Activated T-cell treated with anti-CD3 and anti-CD28 coated beads, Interleukin-2, amount 50 U/mL, for 72 hours (primary cell): Measurements from ENCODE around the gene OGFRL1. TPM values are rescaled to one million over a fixed set of nuclear protein-coding genes. Genes with fewer than 3 reads are reported as not detected.

Source experiments
- ATAC-seq, 2 donors: fragments of 150-1000 bp; cut with Tn5 transposase; replicated peaks in 1 of 2; 2 replicates each; pipeline ENCODE4 v1.10.0; 2021; ENCODE audit warnings: moderate library complexity in 2 of 2, mild to moderate bottlenecking in 1 of 2
- DNase-seq, 2 donors: peaks; one replicate each; pipeline ENCODE4 v3.0.0; 2021 to 2022; ENCODE audit warnings: mixed read lengths in 1 of 2
- H3K27ac Mint-ChIP-seq: one replicate; pipeline ENCODE4 v1.8.0; 2022; ENCODE audit warnings: mild to moderate bottlenecking, moderate library complexity, mixed read lengths
- H3K27me3 Mint-ChIP-seq: one replicate; pipeline ENCODE4 v1.8.0; 2022; ENCODE audit warnings: low read depth, mixed read lengths
- H3K36me3 Mint-ChIP-seq, 2 donors: one replicate each; pipeline ENCODE4 v1.8.0; 2022; ENCODE audit warnings: mixed read lengths in 2 of 2, mild to moderate bottlenecking in 1 of 2; ENCODE audit not compliant: insufficient read depth in 2 of 2
- H3K4me1 Mint-ChIP-seq: one replicate; pipeline ENCODE4 v1.8.0; 2022; ENCODE audit warnings: low read depth, mixed read lengths
- H3K4me3 Mint-ChIP-seq, 2 donors: one replicate each; pipeline ENCODE4 v1.8.0; 2022; ENCODE audit warnings: mild to moderate bottlenecking in 2 of 2, mixed read lengths in 2 of 2, moderate library complexity in 2 of 2
- H3K9me3 Mint-ChIP-seq, 2 donors: one replicate each; pipeline ENCODE4 v1.8.0; 2022; ENCODE audit warnings: mixed read lengths in 2 of 2
- total RNA-seq, 2 donors: library from RNA; stranded (reverse); gene quantifications; one replicate each; pipeline ENCODE4 v1.2.3, GENCODE V29; 2022

The OGFRL1 gene
- total RNA-seq, 2 donors from 2014 or later, result 6.0 to 6.7 TPM

DNA sequence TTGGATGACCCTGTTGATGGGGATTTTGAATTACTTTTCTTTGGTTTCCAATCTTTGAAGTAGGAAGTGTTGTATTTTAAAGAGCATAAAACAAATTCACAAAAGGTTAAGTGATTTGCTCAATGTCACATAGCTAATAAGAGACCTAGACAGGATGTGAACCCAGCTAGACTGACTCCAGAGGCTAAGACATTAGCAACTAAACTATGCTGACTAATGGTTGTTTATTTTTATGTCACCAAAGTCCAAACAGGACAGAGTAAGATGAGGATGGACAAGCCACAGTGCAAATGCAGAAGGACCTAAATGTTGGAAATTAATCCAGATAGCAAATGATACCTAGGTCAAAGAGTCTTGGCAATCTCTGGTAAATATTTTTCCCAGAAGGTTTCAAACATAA is 38.0 kb downstream of the OGFRL1 start:
- no peak for ATAC-seq
- no peaks in the 10 kb centered on the region for H3K9me3 Mint-ChIP-seq
- H3K4me3 Mint-ChIP-seq, result no peak overlapping the region
- H3K27me3 Mint-ChIP-seq, result no peaks in the 10 kb centered on the region
- no peaks in the 10 kb centered on the region for H3K36me3 Mint-ChIP-seq
- H3K4me1 Mint-ChIP-seq, result no peaks in the 10 kb centered on the region
- no peak overlapping the region for H3K27ac Mint-ChIP-seq
- DNase-seq, result no peak

DNA sequence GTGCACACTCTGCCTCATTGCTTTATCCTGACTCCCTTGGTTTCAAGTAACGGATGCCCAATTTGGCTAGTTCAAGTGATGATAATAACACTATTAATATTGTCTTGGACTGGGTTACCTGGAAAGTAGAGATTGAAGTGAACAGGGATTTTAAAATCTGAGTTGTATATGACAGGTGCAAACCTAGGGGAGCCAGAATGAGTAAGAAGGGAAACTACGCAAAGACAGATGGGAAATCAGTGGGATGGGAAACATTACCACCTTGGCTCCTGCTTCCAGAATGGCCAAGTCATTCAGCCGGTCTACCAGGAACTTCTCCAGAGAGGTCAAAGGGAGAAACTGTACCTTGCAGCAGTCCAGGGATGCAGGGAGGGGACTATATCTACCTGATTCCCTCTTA is 41.9 kb downstream of the OGFRL1 start:
- DNase-seq (no peak), ATAC-seq (no peak)
- H3K4me1 Mint-ChIP-seq, result peaks cover 7% of the 10 kb centered on the region
- H3K9me3 Mint-ChIP-seq, result no peaks in the 10 kb centered on the region
- no peaks in the 10 kb centered on the region for H3K36me3 Mint-ChIP-seq
- no peak overlapping the region for H3K4me3 Mint-ChIP-seq
- H3K27me3 Mint-ChIP-seq, result no peaks in the 10 kb centered on the region
- H3K27ac Mint-ChIP-seq, result no peak overlapping the region

- Mint-ChIP-seq H3K27ac (no peak overlapping the region), H3K4me3 (no peak overlapping the region), H3K4me1 (peaks cover 7% of the 10 kb centered on the region), H3K9me3 (no peaks in the 10 kb centered on the region), H3K27me3 (peaks cover 7% of the 10 kb centered on the region), H3K36me3 (no peaks in the 10 kb centered on the region)
- no peak for DNase-seq
- ATAC-seq, result no peak
These were observed 43.4 kb downstream of the OGFRL1 start for GRCh38 chr6:71332012-71332411.

- ATAC-seq, result no peak
- DNase-seq, result no peak
These were observed 44.4 kb downstream of the OGFRL1 start for GRCh38 chr6:71333050-71333449.

DNA sequence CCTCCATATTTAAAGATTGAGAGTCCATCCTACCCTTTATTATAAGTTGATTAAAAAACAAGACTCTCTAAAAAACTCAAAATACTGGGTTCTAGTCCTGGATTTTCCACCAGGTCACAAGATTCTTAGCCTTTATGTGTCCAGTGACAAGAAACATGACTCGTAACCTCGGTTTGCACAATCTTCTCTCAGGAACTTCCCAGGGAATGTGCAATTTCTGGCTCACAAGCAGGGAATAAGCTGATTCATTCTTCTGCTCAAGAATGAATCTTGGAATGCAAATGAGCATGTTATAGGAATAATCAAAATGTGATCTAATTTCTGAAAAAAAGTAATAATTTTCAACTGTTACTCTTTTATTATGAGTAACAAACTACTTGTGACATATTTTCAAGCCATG is 45.1 kb downstream of the OGFRL1 start:
- peaks cover 12% of the 10 kb centered on the region for H3K27me3 Mint-ChIP-seq
- no peak for ATAC-seq
- H3K9me3 Mint-ChIP-seq, result no peaks in the 10 kb centered on the region
- no peak overlapping the region for H3K4me3 Mint-ChIP-seq
- H3K4me1 Mint-ChIP-seq, result peaks cover 7% of the 10 kb centered on the region
- no peaks in the 10 kb centered on the region for H3K36me3 Mint-ChIP-seq
- H3K27ac Mint-ChIP-seq, result no peak overlapping the region
- DNase-seq, result no peak

More at GRCh38 chr6:71333050-71333449, 44.4 kb downstream of the OGFRL1 start:
- Mint-ChIP-seq H3K27ac (no peak overlapping the region), H3K9me3 (no peaks in the 10 kb centered on the region), H3K4me3 (no peak overlapping the region), H3K36me3 (no peaks in the 10 kb centered on the region), H3K27me3 (peaks cover 12% of the 10 kb centered on the region), H3K4me1 (peaks cover 7% of the 10 kb centered on the region)

DNA sequence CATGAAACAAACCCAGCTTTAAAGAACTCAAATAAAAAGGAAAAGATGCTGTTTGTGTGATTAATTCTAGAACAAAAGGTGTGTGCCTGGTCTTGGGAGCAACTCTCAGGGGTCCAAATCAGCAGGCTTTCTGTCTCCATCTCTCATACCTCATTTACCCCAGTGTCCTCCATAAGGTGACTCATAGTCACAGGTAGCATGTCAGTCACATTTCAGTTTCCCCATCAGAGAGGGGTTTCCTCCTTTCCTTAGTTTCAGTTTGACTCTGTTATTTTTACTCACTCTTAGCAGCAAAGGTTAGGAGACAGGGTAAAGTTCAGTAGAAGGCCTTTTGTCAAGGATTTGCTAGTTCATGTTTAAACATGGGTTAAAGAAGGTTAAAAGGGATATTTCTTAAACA is 46.2 kb downstream of the OGFRL1 start:
- Mint-ChIP-seq H3K4me3 (no peak overlapping the region), H3K4me1 (peaks cover 7% of the 10 kb centered on the region), H3K9me3 (no peaks in the 10 kb centered on the region), H3K27me3 (peaks cover 12% of the 10 kb centered on the region), H3K36me3 (no peaks in the 10 kb centered on the region), H3K27ac (no peak overlapping the region)
- no peak for DNase-seq
- ATAC-seq, result peak; percentile 69 to 83

DNA sequence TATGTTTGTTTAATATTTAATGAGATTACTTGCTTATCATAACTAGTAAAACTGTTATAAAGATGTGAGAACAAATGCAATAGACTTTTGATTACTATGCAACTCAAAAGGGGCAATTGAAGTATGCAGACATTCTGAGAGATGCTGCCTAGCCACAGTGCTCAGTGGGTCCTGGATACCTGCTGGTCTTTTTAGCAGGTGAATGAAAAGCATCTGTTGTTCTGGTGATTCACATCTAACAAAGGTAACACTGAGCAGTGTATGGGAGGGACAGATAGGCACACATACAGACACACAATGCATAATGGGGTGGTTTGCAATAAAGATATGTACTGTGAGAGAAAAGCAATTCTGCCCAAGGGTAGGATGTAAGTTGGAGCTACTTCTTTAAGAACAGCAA is 46.9 kb downstream of the OGFRL1 start:
- DNase-seq (no peak), ATAC-seq (no peak)
- Mint-ChIP-seq H3K27ac (no peak overlapping the region), H3K36me3 (no peaks in the 10 kb centered on the region), H3K4me3 (no peak overlapping the region), H3K4me1 (peaks cover 7% of the 10 kb centered on the region), H3K9me3 (no peaks in the 10 kb centered on the region), H3K27me3 (peaks cover 12% of the 10 kb centered on the region)

GRCh38 chr6:71336901-71337300 is 48.3 kb downstream of the OGFRL1 start:
- DNase-seq (no peak), ATAC-seq (no peak)
- H3K27me3 Mint-ChIP-seq, result peaks cover 12% of the 10 kb centered on the region
- H3K9me3 Mint-ChIP-seq, result no peaks in the 10 kb centered on the region
- no peak overlapping the region for H3K4me3 Mint-ChIP-seq
- H3K4me1 Mint-ChIP-seq, result peaks cover 7% of the 10 kb centered on the region
- H3K27ac Mint-ChIP-seq, result no peak overlapping the region
- no peaks in the 10 kb centered on the region for H3K36me3 Mint-ChIP-seq

- Mint-ChIP-seq H3K9me3 (no peaks in the 10 kb centered on the region), H3K36me3 (no peaks in the 10 kb centered on the region), H3K27ac (no peak overlapping the region), H3K4me3 (no peak overlapping the region), H3K4me1 (peaks cover 7% of the 10 kb centered on the region), H3K27me3 (peaks cover 12% of the 10 kb centered on the region)
- DNase-seq (no peak), ATAC-seq (no peak)
These were observed 50.1 kb downstream of the OGFRL1 start for GRCh38 chr6:71338540-71339316.

- Mint-ChIP-seq H3K36me3 (no peaks in the 10 kb centered on the region), H3K4me1 (no peaks in the 10 kb centered on the region), H3K4me3 (no peak overlapping the region), H3K27me3 (no peaks in the 10 kb centered on the region), H3K27ac (no peak overlapping the region), H3K9me3 (no peaks in the 10 kb centered on the region)
- DNase-seq, result no peak
- no peak for ATAC-seq
These were observed 54.2 kb downstream of the OGFRL1 start for GRCh38 chr6:71342772-71343171.

DNA sequence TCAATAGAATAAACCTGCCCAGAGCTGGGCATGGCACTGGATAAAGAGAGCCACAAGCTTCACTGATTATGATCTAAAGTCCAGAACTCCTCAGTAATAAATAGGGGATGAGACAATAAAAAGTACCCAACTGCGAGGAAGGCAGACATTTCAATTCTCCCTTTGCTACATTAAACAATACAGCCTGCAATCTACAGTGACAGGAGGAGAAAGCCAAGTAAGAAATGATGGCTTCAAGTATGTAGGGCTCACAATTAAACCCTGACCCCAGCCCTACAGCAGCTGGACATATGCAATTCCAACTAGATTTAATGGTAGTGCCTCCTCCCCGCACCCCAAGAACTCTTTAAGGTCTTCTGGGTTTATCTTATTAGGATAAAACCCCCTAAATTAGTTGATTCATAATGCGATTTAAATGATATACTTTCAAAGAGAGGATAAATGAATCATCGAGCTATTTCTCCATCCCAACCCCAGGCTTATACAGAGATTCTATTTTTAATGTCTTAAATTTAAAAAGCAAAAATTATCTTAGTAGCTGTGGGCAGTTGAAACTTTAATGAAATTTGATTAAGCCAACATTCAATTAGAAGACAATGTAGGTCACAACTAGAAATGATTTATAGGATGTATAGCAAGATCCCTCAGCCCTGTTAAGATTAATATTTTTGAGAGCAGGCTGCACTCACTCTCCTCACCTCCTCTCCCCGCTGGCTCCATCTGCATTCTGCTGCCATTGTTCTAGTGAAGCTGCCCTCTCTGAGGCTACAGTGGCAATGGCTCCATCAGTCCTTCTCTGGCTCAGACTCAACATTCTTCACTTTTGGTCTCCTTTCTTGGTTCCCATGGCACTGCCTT is 57.1 kb downstream of the OGFRL1 start:
- no peak overlapping the region for H3K27ac Mint-ChIP-seq
- no peaks in the 10 kb centered on the region for H3K27me3 Mint-ChIP-seq
- DNase-seq (no peak), ATAC-seq (no peak)
- no peaks in the 10 kb centered on the region for H3K4me1 Mint-ChIP-seq
- H3K36me3 Mint-ChIP-seq, result no peaks in the 10 kb centered on the region
- no peak overlapping the region for H3K4me3 Mint-ChIP-seq
- H3K9me3 Mint-ChIP-seq, result no peaks in the 10 kb centered on the region

DNA sequence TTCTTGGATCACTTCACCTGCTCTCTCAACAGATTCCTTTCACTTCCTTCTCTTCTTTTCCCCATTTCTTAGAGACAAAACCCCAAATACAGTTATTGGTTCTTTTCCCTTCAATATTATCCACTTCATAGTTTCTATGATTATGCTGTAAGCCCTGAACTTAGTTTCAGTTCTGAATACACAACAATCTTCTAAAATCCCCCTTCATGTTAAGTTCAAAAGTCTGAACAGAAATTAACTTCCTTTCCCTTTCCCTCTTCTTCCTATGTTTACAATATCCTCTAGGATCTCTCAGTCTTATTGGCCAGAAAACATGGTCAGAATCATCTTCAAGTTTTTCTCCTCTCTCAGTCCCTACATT is 57.7 kb downstream of the OGFRL1 start:
- H3K36me3 Mint-ChIP-seq, result no peaks in the 10 kb centered on the region
- no peak overlapping the region for H3K27ac Mint-ChIP-seq
- DNase-seq, result no peak
- H3K9me3 Mint-ChIP-seq, result no peaks in the 10 kb centered on the region
- no peaks in the 10 kb centered on the region for H3K27me3 Mint-ChIP-seq
- no peak for ATAC-seq
- no peaks in the 10 kb centered on the region for H3K4me1 Mint-ChIP-seq
- H3K4me3 Mint-ChIP-seq, result no peak overlapping the region

GRCh38 chr6:71347119-71347518 is 58.5 kb downstream of the OGFRL1 start:
- H3K27me3 Mint-ChIP-seq, result no peaks in the 10 kb centered on the region
- H3K36me3 Mint-ChIP-seq, result no peaks in the 10 kb centered on the region
- no peak for ATAC-seq

More at GRCh38 chr6:71347119-71347518, 58.5 kb downstream of the OGFRL1 start:
- H3K4me1 Mint-ChIP-seq, result no peaks in the 10 kb centered on the region
- H3K27ac Mint-ChIP-seq, result no peak overlapping the region
- H3K4me3 Mint-ChIP-seq, result no peak overlapping the region
- DNase-seq, result no peak
- no peaks in the 10 kb centered on the region for H3K9me3 Mint-ChIP-seq
